Measurements from ENCODE around the gene RANBP1. TPM values are rescaled to one million over a fixed set of nuclear protein-coding genes. Genes with fewer than 3 reads are reported as not detected.

RANBP1 gene
- total and polyA plus RNA-seq, 2 of the 8 experiments (the other 6 are each of a cell fraction or from before 2014, with no cell fraction given) = 343 to 484 TPM

DNA sequence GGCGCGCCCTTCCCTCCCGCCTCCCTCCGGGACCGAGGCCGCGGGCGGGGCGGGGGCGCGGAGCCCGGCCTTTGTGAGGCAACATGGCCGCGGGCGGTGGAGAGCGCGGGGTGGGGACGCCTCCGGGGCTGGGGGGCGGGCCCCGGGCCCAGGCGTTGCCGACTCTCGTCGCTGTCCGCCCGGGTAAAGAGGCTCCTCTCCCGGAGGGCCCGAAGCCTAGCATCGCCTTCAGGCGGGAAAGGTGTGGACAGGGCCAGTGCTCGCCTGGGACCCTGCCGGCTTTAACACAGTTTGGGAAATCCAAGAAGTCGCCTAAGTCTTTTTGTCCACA is 35.5 kb upstream of the RANBP1 start:
- no peak overlapping the region for H2BK12ac ChIP-seq (ENCODE audit: low read depth, low read length)
- peak overlapping the region; percentile 79 for H3K27ac ChIP-seq (ENCODE audit: low read depth, low read length)
- TF ChIP-seq SIN3A (conservative IDR thresholded peaks at IDR 0.05 in 1 of 2, IDR thresholded peaks at IDR 0.05 in 1 of 2; ENCODE audit: low read depth in 1 of 2, low read length in 2 of 2) = peak in 1 of 2 experiments; percentile 56; a peak in 1 of 4 replicates
- peak; percentile 78 for TF ChIP-seq YY1 (IDR thresholded peaks at IDR 0.05; ENCODE audit: low read depth, low read length)
- no peak for TF ChIP-seq GTF2F1 (IDR thresholded peaks at IDR 0.05; ENCODE audit: borderline replicate concordance, low read depth, low read length)
- peak; percentile 61 for TF ChIP-seq PHF8 (conservative IDR thresholded peaks at IDR 0.05; ENCODE audit: low read depth, low read length)
- TF ChIP-seq RFX5 (IDR thresholded peaks at IDR 0.05; ENCODE audit: borderline replicate concordance, low read depth, low read length) = no peak
- H3K79me2 ChIP-seq (ENCODE audit: control insufficient read depth in 1 of 2, insufficient read depth in 2 of 2, low read length in 2 of 2) = peaks cover 27 to 51% of the 10 kb centered on the region in 2 experiments
- peak overlapping the region; percentile 46 for H3K4ac ChIP-seq (replicated peaks; ENCODE audit: insufficient read length, low read depth, low read length)
- H4K5ac ChIP-seq (ENCODE audit: insufficient read length, low read depth, low read length) = peak overlapping the region; percentile 66
- 2% methylated on average over 21 of the region's 34 CpGs; no CpG with 5 or more reads in 1 of the 2 experiments for WGBS, 2 experiments (ENCODE audit: extremely low coverage in 1 of 2, insufficient coverage in 1 of 2, insufficient read length in 1 of 2, insufficient replicate concordance in 2 of 2, low coverage in 1 of 2, low lambda C conversion rate in 2 of 2, missing lambda C conversion rate in 1 of 2)
- ChIA-PET CTCF (ENCODE audit: partially characterized antibody) (interaction anchor here (0.9 kb wide), 1 partner anchor 65 kb away, joined by 3 read pairs; no protein-coding TSS in a partner anchor), POLR2A (ENCODE audit: partially characterized antibody) (interaction anchor here (1.0 to 29.4 kb wide), 9 partner anchors 17 to 106 kb away, joined by 3 to 598 read pairs (median 6); partner anchors contain the start of genes RANBP1 and TRMT2A)
- H2AFZ ChIP-seq (ENCODE audit: low read length) = no peak overlapping the region
- peak overlapping the region; percentile 94; the same call in 1 of the 2 replicates for H4K8ac ChIP-seq (ENCODE audit: extremely low read depth, insufficient read depth, low read length)
- peaks cover 0 to 2% (median 0%) of the 10 kb centered on the region in 4 experiments; a peak in 1 of 8 replicates for H3K36me3 ChIP-seq (ENCODE audit: control insufficient read depth in 2 of 4, insufficient read depth in 4 of 4, low read length in 3 of 4)
- H3K4me1 ChIP-seq (replicated peaks in 1 of 4; ENCODE audit: control insufficient read depth in 3 of 4, insufficient read depth in 4 of 4, low read length in 3 of 4) = peaks cover 3 to 19% (median 11%) of the 10 kb centered on the region in 4 experiments
- H3K27me3 ChIP-seq (replicated peaks in 1 of 4; ENCODE audit: control insufficient read depth in 3 of 4, extremely low read depth in 1 of 4, insufficient read depth in 3 of 4, low read length in 3 of 4) = no peaks in the 10 kb centered on the region
- peak overlapping the region; percentile 24 for H3K56ac ChIP-seq (replicated peaks; ENCODE audit: insufficient read length, low read depth, low read length)
- H3K14ac ChIP-seq (ENCODE audit: insufficient read length) = no peak overlapping the region
- peak overlapping the region; percentile 87 to 99 for H3K4me2 ChIP-seq (ENCODE audit: insufficient read depth in 1 of 2, low read depth in 2 of 2, low read length in 2 of 2)
- H3K23me2 ChIP-seq (ENCODE audit: low read depth, low read length) = peaks cover 9% of the 10 kb centered on the region
- no peak overlapping the region for H3K23ac ChIP-seq (ENCODE audit: insufficient read length)
- peak overlapping the region; percentile 78; the same call in 1 of the 2 replicates for H3K18ac ChIP-seq (ENCODE audit: extremely low read depth, low read length)
- peak overlapping the region; percentile 22 for H4K91ac ChIP-seq (replicated peaks; ENCODE audit: insufficient read length, low read length)
- peaks cover 16 to 31% of the 10 kb centered on the region in 2 experiments for H4K20me1 ChIP-seq (replicated peaks in 1 of 2; ENCODE audit: control insufficient read depth in 1 of 2, insufficient read depth in 2 of 2, low read length in 2 of 2)
- DNase-seq (ENCODE audit: low read depth in 1 of 2, low spot score in 2 of 2) = peak in 1 of 2 experiments; percentile 73
- no peaks in the 10 kb centered on the region for H3K9me3 ChIP-seq (ENCODE audit: insufficient read depth in 2 of 2, low read depth in 1 of 2, low read length in 1 of 2)
- peak overlapping the region; percentile 81 to 99 (median 92) for H3K4me3 ChIP-seq (ENCODE audit: extremely low read depth in 1 of 4, insufficient read depth in 2 of 4, low read depth in 3 of 4, low read length in 4 of 4)
- H2BK5ac ChIP-seq (ENCODE audit: low read depth, low read length) = peak overlapping the region; percentile 89
- peak overlapping the region; percentile 98 for H2AK5ac ChIP-seq (ENCODE audit: low read depth, low read length)
- FAIRE-seq = no peak
- H2BK120ac ChIP-seq (replicated peaks; ENCODE audit: low read depth, low read length) = no peak overlapping the region
- no peak overlapping the region for H2BK20ac ChIP-seq (ENCODE audit: low read length)
- H3K79me1 ChIP-seq (ENCODE audit: low read depth, low read length) = peaks cover 22% of the 10 kb centered on the region
- peak overlapping the region; percentile 67 to 98 (median 96) for H3K9ac ChIP-seq (replicated peaks in 1 of 4; ENCODE audit: extremely low read depth in 1 of 4, low read depth in 3 of 4, low read length in 3 of 4)
- no peak overlapping the region for H2BK15ac ChIP-seq (ENCODE audit: low read length)

All from H1 (cell line).